SKM-1 treated with dmso at 0.1 percent for 144 hours (cell line): ENCODE data around the gene SUPT5H.
A peak's percentile ranks its signal among the peaks of the same experiment; 100 is the strongest.

Experiments used
- DNase-seq: peaks from one replicate; lab custom pipeline; 2025; ENCODE audit not compliant: unreplicated experiment; lab: John Stamatoyannopoulos, UW

Gene SUPT5H

GRCh38 chr19:39409208-39410016 lies 36.0 kb upstream of the SUPT5H start:
- peak; percentile 42 for DNase-seq

GRCh38 chr19:39410017-39410830 lies 35.2 kb upstream of the SUPT5H start:
- peak; percentile 78 for DNase-seq

GRCh38 chr19:39410831-39411080 lies 34.6 kb upstream of the SUPT5H start:
- no peak for DNase-seq

GRCh38 chr19:39411081-39411831 lies 34.1 kb upstream of the SUPT5H start:
- no peak for DNase-seq

GRCh38 chr19:39411832-39412099 lies 33.6 kb upstream of the SUPT5H start:
- peak; percentile 92 for DNase-seq

GRCh38 chr19:39412100-39412866 lies 33.1 kb upstream of the SUPT5H start, which contains the start of gene PLEKHG2:
TSS of gene PLEKHG2 (plus strand) at chr19:39412669. CDS start at chr19:39414087, 1,418 bp downstream.
- peak; percentile 97 for DNase-seq

GRCh38 chr19:39412867-39413271 lies 32.5 kb upstream of the SUPT5H start:
- no peak for DNase-seq

- no peak for DNase-seq
Measured at GRCh38 chr19:39413272-39413910, 32.0 kb upstream of the SUPT5H start.

- no peak for DNase-seq
Measured at GRCh38 chr19:39413911-39414608, 31.3 kb upstream of the SUPT5H start.

- DNase-seq, result no peak
Measured at GRCh38 chr19:39415111-39416046, 30.0 kb upstream of the SUPT5H start.

- no peak for DNase-seq
Measured at GRCh38 chr19:39416152-39417120, 28.9 kb upstream of the SUPT5H start.

- DNase-seq, result no peak
Measured at GRCh38 chr19:39417463-39418181, 27.8 kb upstream of the SUPT5H start.

GRCh38 chr19:39419003-39419402 lies 26.4 kb upstream of the SUPT5H start:
- DNase-seq, result no peak

GRCh38 chr19:39420769-39421168 lies 24.6 kb upstream of the SUPT5H start:
- DNase-seq, result no peak

- DNase-seq, result no peak
Measured at GRCh38 chr19:39422020-39422419, 23.4 kb upstream of the SUPT5H start.

- no peak for DNase-seq
Measured at GRCh38 chr19:39423258-39424086, 21.9 kb upstream of the SUPT5H start.
